ENCODE results near the gene UBE2D1.

The UBE2D1 gene

DNA sequence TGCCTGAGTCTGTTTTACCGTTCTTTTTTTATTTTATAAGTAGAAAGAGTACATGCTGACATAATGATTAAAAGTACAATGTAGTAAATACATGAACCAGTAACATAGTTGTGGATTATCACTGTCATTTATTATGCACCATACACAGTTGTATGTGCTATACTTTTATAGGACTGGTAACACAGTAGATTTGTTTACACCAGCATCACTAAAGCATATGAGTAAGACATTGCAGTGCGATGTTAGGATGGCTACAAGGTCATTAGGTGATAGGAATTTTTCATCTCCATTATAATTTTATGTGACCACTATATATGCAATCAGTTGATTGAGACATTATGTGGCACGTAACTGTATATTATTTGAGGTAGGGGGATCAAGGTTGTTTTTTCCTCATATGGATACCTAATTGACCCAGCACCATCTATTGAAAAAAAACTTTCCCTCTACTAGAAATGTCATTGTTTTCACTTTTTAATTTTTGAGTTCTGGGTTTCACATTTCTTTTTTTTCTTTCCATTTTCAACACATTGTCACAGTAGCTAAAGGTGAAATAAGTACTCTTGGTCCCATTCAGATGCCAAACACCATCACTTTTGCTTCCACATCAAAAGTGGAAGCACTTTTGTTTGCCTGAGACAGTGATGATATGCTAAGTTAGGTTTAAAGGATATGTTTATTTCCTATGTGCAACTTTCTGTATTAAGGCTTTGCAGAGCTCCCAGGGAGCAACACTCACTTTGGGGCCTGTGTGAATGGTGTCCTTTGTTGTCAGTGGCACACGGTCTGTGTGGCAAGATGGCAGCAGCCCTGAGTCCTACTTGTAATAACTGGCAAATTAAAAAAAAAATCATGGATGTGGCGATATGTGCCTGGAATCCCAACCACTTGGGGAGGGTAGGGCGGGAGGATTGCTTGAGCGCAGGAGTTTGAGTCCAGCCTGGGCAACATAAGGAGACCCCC, 17.1 kb downstream of the UBE2D1 start:
- no peak overlapping the region for H3K4me3 ChIP-seq (ENCODE audit: low read depth, low read length)
- no peak for TF ChIP-seq CTCF (IDR thresholded peaks at IDR 0.05; ENCODE audit: low read depth, low read length)

- no peak for TF ChIP-seq CTCF (IDR thresholded peaks at IDR 0.05; ENCODE audit: low read depth, low read length)
- H3K4me3 ChIP-seq (ENCODE audit: low read depth, low read length): no peak overlapping the region
Measured at GRCh38 chr10:58352956-58353610, 18.3 kb downstream of the UBE2D1 start.

GRCh38 chr10:58356756-58357155, 21.9 kb downstream of the UBE2D1 start:
- no peak for TF ChIP-seq CTCF (IDR thresholded peaks at IDR 0.05; ENCODE audit: low read depth, low read length)
- no peak overlapping the region for H3K4me3 ChIP-seq (ENCODE audit: low read depth, low read length)

DNA sequence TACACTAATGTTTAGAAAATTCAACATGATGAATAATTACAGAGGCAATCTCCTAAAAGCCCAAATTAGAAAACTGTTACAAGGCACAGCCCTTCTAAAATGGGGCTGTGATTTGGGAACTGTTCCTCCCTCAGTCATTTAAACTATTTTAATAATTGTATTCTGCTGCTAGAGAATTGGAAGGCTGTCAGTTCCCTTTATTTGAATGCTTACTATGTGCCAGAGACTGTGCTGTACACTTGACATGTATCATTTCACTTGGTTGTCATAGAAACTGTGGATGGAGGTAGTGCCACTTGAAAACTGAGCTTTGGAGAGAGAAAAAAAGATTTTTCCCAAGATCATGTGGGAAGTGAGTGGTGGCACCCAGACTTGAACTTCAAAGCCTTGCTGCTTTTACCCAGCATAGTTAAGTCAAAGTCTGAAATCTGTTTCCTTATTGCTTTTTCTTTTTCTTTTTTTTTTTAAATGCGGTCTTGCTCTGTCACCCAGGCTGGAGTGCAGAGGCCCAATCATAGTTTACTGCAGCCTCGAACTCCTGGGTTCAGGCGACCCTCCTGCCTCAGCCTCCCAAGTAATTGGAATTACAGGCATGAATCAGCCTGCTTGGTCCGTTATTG, 23.6 kb downstream of the UBE2D1 start:
- no peak for TF ChIP-seq CTCF (IDR thresholded peaks at IDR 0.05; ENCODE audit: low read depth, low read length)

DNA sequence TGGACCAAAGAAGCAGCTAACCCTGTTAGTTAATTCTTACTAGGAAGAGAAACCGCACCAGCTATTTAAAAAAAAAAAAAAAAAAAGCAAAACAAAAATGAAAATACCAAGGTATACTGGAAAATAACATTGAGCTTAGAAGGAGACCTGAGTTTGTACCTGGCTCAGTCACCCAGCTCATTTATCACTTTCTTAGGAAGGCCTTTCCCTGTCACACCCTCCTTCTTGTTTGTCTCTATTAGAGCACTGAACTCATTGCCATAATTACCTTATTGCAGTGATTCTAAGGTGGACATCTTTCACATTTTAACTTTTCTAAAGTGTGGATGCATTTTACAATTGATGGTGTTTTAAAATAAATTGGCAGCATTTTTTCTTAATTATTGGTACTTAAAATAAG, 24.1 kb downstream of the UBE2D1 start:
- no peak overlapping the region for H3K4me3 ChIP-seq (ENCODE audit: low read depth, low read length)
- TF ChIP-seq CTCF (IDR thresholded peaks at IDR 0.05; ENCODE audit: low read depth, low read length): no peak

More for the DNA sequence above, 23.6 kb downstream of the UBE2D1 start:
- no peak overlapping the region for H3K4me3 ChIP-seq (ENCODE audit: low read depth, low read length)

GRCh38 chr10:58359541-58359940, 24.7 kb downstream of the UBE2D1 start:
- no peak for TF ChIP-seq CTCF (IDR thresholded peaks at IDR 0.05; ENCODE audit: low read depth, low read length)
- no peak overlapping the region for H3K4me3 ChIP-seq (ENCODE audit: low read depth, low read length)
